ENCODE results near the gene STMND1.

GRCh38 chr6:17120019-17120418 lies 18.2 kb downstream of the STMND1 start:
- TF ChIP-seq POLR2A (IDR thresholded peaks at IDR 0.05) (no peak), CTCF (IDR thresholded peaks at IDR 0.05) (no peak)
